Spleen (tissue), 7 donors: ENCODE data around the gene MAPT.

Experiments used
- CTCF ChIP-seq, 11 experiments: fragments of 200-600 bp in 7 of 11; fragments of 450-650 bp in 4 of 11; sonication (generic) in 4 of 11; IDR thresholded peaks in 8 of 11; conservative IDR thresholded peaks in 3 of 11; 1 replicate in 7 of 11; 2 replicates in 4 of 11; pipeline versions ENCODE4 v1.4.0 to v1.8.0; 2016 to 2021; ENCODE audit warnings: antibody characterized with exemption in 11 of 11, inconsistent platforms in 4 of 11, mild to moderate bottlenecking in 1 of 11
- POLR2A ChIP-seq, 3 donors: fragments of 450-650 bp; IDR thresholded peaks; one replicate each; pipeline ENCODE4 v1.5.1; 2017; ENCODE audit warnings: antibody characterized with exemption in 3 of 3, mild to moderate bottlenecking in 1 of 3
- POLR2AphosphoS5 ChIP-seq, 3 donors: sonication (generic); formaldehyde crosslinking; IDR thresholded peaks; one replicate each; pipeline ENCODE4 v1.5.1; 2017; ENCODE audit warnings: antibody characterized with exemption in 3 of 3
- donor health status: DM: no; HTN: no; CAD: no; lungs with moderate emphysema.
- donor health status: DM: no; HTN: no; CAD: no.
- donor health status: DM: no; HTN: no; CAD: no.

GRCh38 chr17:45936610-45937009 is 42.3 kb downstream of the MAPT start:
- no peak for TF ChIP-seq CTCF (IDR thresholded peaks at IDR 0.05 in 8 of 11, conservative IDR thresholded peaks at IDR 0.05 in 3 of 11)
- TF ChIP-seq POLR2A (IDR thresholded peaks at IDR 0.05): no peak
- TF ChIP-seq POLR2AphosphoS5 (IDR thresholded peaks at IDR 0.05): no peak
